IMR-90 (cell line): ENCODE data around the gene SCFD1. TPM values are rescaled to one million over a fixed set of nuclear protein-coding genes. Genes with fewer than 3 reads are reported as not detected.

Experiments used
- ATAC-seq: fragments of 200-7000 bp; cut with Tn5 transposase; 2 replicates; pipeline ENCODE4 v1.9.1; 2020; ENCODE audit warnings: low read depth, mild to moderate bottlenecking, moderate library complexity
- BruUV-seq: library from RNA; stranded (reverse); fragments of 400-500 nt; replicated peaks from 2 replicates; lab custom pipeline; 2021; lab: Mats Ljungman, UMichigan
- CTCF ChIA-PET: fragments of 300-600 bp; formaldehyde crosslinking; extraction: SDS; loops from one replicate; lab custom pipeline; 2021; ENCODE audit warnings: antibody characterized with exemption; lab: Yijun Ruan, JAX
- POLR2A ChIA-PET: fragments of 300-600 bp; sonication (Branson Sonifier 250); formaldehyde crosslinking; loops from one replicate; lab custom pipeline; 2022; ENCODE audit warnings: antibody characterized with exemption; ENCODE audit not compliant: unreplicated experiment; lab: Charles Lee
- DNase-seq: peaks from one replicate; pipeline ENCODE4 v3.0.0; 2013
- H2AFZ ChIP-seq: replicated peaks from 2 replicates; pipeline ENCODE3; 2013; ENCODE audit warnings: low read length, mild to moderate bottlenecking; ENCODE audit not compliant: poor library complexity
- H2AK5ac ChIP-seq: 2 replicates; pipeline ENCODE4 v1.6.1; 2013; ENCODE audit warnings: low read depth, low read length, inconsistent platforms
- H2AK9ac ChIP-seq: replicated peaks from 2 replicates; pipeline ENCODE3; 2013; ENCODE audit warnings: mild to moderate bottlenecking, low read depth, low read length, moderate library complexity; ENCODE audit not compliant: poor library complexity
- H2BK120ac ChIP-seq: 2 replicates; pipeline ENCODE4 v1.6.1; 2013; ENCODE audit warnings: low read depth, low read length, inconsistent platforms
- H2BK15ac ChIP-seq: 3 replicates; pipeline ENCODE4 v1.6.1; 2013; ENCODE audit warnings: low read depth, low read length, inconsistent platforms
- H2BK20ac ChIP-seq: 2 replicates; pipeline ENCODE4 v1.6.1; 2013; ENCODE audit warnings: low read depth, mild to moderate bottlenecking, inconsistent platforms, low read length, moderate library complexity
- H2BK5ac ChIP-seq: 2 replicates; pipeline ENCODE4 v1.6.1; 2013; ENCODE audit warnings: mild to moderate bottlenecking, low read depth, low read length, inconsistent platforms; ENCODE audit not compliant: poor library complexity, severe bottlenecking
- H3K14ac ChIP-seq: replicated peaks from 2 replicates; pipeline ENCODE4 v1.6.1; 2013; ENCODE audit warnings: low read depth, low read length, inconsistent platforms
- H3K18ac ChIP-seq: 2 replicates; pipeline ENCODE4 v1.6.1; 2013; ENCODE audit warnings: low read depth, low read length, control low read depth
- H3K23ac ChIP-seq: 2 replicates; pipeline ENCODE4 v1.6.1; 2013; ENCODE audit warnings: low read depth, low read length, inconsistent platforms
- H3K27ac ChIP-seq: 2 replicates; pipeline ENCODE4 v1.5.1; 2013; ENCODE audit warnings: mild to moderate bottlenecking, control low read depth, low read length; ENCODE audit not compliant: insufficient read depth
- H3K27me3 ChIP-seq: 2 replicates; pipeline ENCODE4 v1.6.1; 2013; ENCODE audit warnings: low read length; ENCODE audit not compliant: control insufficient read depth, insufficient read depth
- H3K36me3 ChIP-seq: 2 replicates; pipeline ENCODE4 v1.6.1; 2013; ENCODE audit warnings: low read length, mixed read lengths; ENCODE audit not compliant: control insufficient read depth, insufficient read depth
- H3K4ac ChIP-seq: 2 replicates; pipeline ENCODE4 v1.6.1; 2013; ENCODE audit warnings: low read depth, low read length, inconsistent platforms
- H3K4me1 ChIP-seq: 2 replicates; pipeline ENCODE4 v1.6.1; 2013; ENCODE audit warnings: low read length, mixed read lengths; ENCODE audit not compliant: control insufficient read depth, insufficient read depth
- H3K4me2 ChIP-seq: 2 replicates; pipeline ENCODE4 v1.6.1; 2013; ENCODE audit warnings: low read depth, mild to moderate bottlenecking, control low read depth, low read length, moderate library complexity
- H3K4me3 ChIP-seq: 2 replicates; pipeline ENCODE4 v1.5.1; 2013; ENCODE audit warnings: low read depth, mild to moderate bottlenecking, control low read depth, low read length, moderate library complexity; ENCODE audit not compliant: insufficient read depth
- H3K56ac ChIP-seq: 2 replicates; pipeline ENCODE4 v1.6.1; 2013; ENCODE audit warnings: low read length, inconsistent platforms; ENCODE audit not compliant: insufficient read depth; ENCODE audit errors: extremely low read depth
- H3K79me1 ChIP-seq, 2 experiments: 2 replicates each; pipeline ENCODE4 v1.6.1; 2013; ENCODE audit warnings: low read length in 2 of 2, inconsistent platforms in 1 of 2, low read depth in 1 of 2
- H3K9ac ChIP-seq: 2 replicates; pipeline ENCODE4 v1.6.1; 2013; ENCODE audit warnings: low read depth, low read length, control low read depth
- H3K9me1 ChIP-seq: 2 replicates; pipeline ENCODE4 v1.6.1; 2013; ENCODE audit warnings: low read length, inconsistent platforms; ENCODE audit not compliant: insufficient read depth
- H3K9me3 ChIP-seq: 2 replicates; pipeline ENCODE4 v1.6.1; 2013; ENCODE audit warnings: low read length; ENCODE audit not compliant: control insufficient read depth, insufficient read depth
- H4K20me1 ChIP-seq: 2 replicates; pipeline ENCODE4 v1.6.1; 2013; ENCODE audit warnings: low read length, inconsistent platforms; ENCODE audit not compliant: insufficient read depth
- H4K5ac ChIP-seq: 2 replicates; pipeline ENCODE4 v1.6.1; 2013; ENCODE audit warnings: mild to moderate bottlenecking, low read depth, low read length, control low read depth
- H4K8ac ChIP-seq, 2 experiments: 2 replicates each; pipeline ENCODE4 v1.6.1; 2013; ENCODE audit warnings: low read depth in 2 of 2, low read length in 2 of 2, control low read depth in 1 of 2, inconsistent platforms in 1 of 2
- H4K91ac ChIP-seq: 2 replicates; pipeline ENCODE4 v1.6.1; 2013; ENCODE audit warnings: low read depth, low read length, inconsistent platforms; ENCODE audit not compliant: insufficient read depth
- BHLHE40 ChIP-seq: fragments of 150-350 bp; IDR thresholded peaks from 2 replicates; pipeline ENCODE4 v1.6.1; 2016; ENCODE audit warnings: mild to moderate bottlenecking, low read depth, low read length
- CHD1 ChIP-seq: IDR thresholded peaks from 2 replicates; pipeline ENCODE4 v1.6.1; 2012; ENCODE audit warnings: low read depth, low read length, improper control_type of control experiment
- CTCF ChIP-seq: conservative IDR thresholded peaks from 2 replicates; pipeline ENCODE4 v1.5.1; 2012; ENCODE audit warnings: mild to moderate bottlenecking, low read depth, low read length, improper control_type of control experiment
- MAFK ChIP-seq: IDR thresholded peaks from 2 replicates; pipeline ENCODE4 v1.6.1; 2012; ENCODE audit warnings: low read depth, low read length, improper control_type of control experiment
- MAZ ChIP-seq: IDR thresholded peaks from 2 replicates; pipeline ENCODE4 v1.6.1; 2012; ENCODE audit warnings: low read depth, mild to moderate bottlenecking, low read length, improper control_type of control experiment, moderate library complexity, borderline replicate concordance
- NFE2L2 ChIP-seq: fragments of 150-350 bp; IDR thresholded peaks from 2 replicates; pipeline ENCODE4 v1.6.1; 2016; ENCODE audit warnings: low read depth, mild to moderate bottlenecking, low read length
- POLR2A ChIP-seq: IDR thresholded peaks from 2 replicates; pipeline ENCODE4 v1.6.1; 2012; ENCODE audit warnings: mild to moderate bottlenecking, low read depth, low read length
- RAD21 ChIP-seq: IDR thresholded peaks from 2 replicates; pipeline ENCODE4 v1.6.1; 2012; ENCODE audit warnings: low read length, improper control_type of control experiment
- RCOR1 ChIP-seq: IDR thresholded peaks from 2 replicates; pipeline ENCODE4 v1.6.1; 2012; ENCODE audit warnings: mild to moderate bottlenecking, low read length, improper control_type of control experiment; ENCODE audit not compliant: insufficient replicate concordance
- SMC3 ChIP-seq: fragments of 150-350 bp; IDR thresholded peaks from 2 replicates; pipeline ENCODE4 v1.6.1; 2016; ENCODE audit warnings: low read depth, mild to moderate bottlenecking, antibody characterized with exemption, low read length, moderate library complexity
- WGBS, 2 experiments: methylation state at CpG; one replicate each; pipeline versions ENCODE4 v1.1.5 to v1.1.7; 2013; ENCODE audit warnings: missing lambda C conversion rate in 2 of 2; ENCODE audit not compliant: insufficient read length in 1 of 2; ENCODE audit errors: extremely low coverage in 2 of 2; 5-methylcytosine and 5-hydroxymethylcytosine counted together
- dilution Hi-C: fragments of 300-500 bp; cut with HindIII; formaldehyde crosslinking; loops from one replicate; pipeline ENCODE4 v1.14.3; 2018; ENCODE audit warnings: low sequenced_read_pairs; ENCODE audit not compliant: unreplicated experiment
- in situ Hi-C: fragments of 300-500 bp; cut with MboI; formaldehyde crosslinking; loops from 3 replicates; pipeline ENCODE4 v1.14.3; 2019; ENCODE audit warnings: low sequenced_read_pairs, inconsistent platforms, mixed read lengths
- intact Hi-C: fragments of 100-400 bp; cut with micrococcal nuclease; formaldehyde crosslinking; loops from 2 replicates; pipeline ENCODE4 v1.10.0; 2022
- polyA plus RNA-seq, 3 experiments: library from polyadenylated mRNA; depleted of rRNA; stranded (reverse); fragments of >200 nt; gene quantifications; 2 replicates each; pipeline ENCODE4 v1.2.3, GENCODE V29; 2012; ENCODE audit warnings: low replicate concordance in 1 of 3
- total RNA-seq: library from RNA; depleted of rRNA; stranded (reverse); fragments of >200 nt; gene quantifications from 2 replicates; pipeline ENCODE4 v1.2.3, GENCODE V29; 2012
- TF ChIP-seq, protein P1 (sequence below): fragments of 150-350 bp; IDR thresholded peaks from 2 replicates; pipeline ENCODE4 v1.6.1; 2017; ENCODE audit warnings: mild to moderate bottlenecking, antibody characterized with exemption, low read length, low read depth

SCFD1 gene
- total and polyA plus RNA-seq, 2 of the 4 experiments (the other 2 are of a cell fraction) = 51.4 to 74.0 TPM

DNA sequence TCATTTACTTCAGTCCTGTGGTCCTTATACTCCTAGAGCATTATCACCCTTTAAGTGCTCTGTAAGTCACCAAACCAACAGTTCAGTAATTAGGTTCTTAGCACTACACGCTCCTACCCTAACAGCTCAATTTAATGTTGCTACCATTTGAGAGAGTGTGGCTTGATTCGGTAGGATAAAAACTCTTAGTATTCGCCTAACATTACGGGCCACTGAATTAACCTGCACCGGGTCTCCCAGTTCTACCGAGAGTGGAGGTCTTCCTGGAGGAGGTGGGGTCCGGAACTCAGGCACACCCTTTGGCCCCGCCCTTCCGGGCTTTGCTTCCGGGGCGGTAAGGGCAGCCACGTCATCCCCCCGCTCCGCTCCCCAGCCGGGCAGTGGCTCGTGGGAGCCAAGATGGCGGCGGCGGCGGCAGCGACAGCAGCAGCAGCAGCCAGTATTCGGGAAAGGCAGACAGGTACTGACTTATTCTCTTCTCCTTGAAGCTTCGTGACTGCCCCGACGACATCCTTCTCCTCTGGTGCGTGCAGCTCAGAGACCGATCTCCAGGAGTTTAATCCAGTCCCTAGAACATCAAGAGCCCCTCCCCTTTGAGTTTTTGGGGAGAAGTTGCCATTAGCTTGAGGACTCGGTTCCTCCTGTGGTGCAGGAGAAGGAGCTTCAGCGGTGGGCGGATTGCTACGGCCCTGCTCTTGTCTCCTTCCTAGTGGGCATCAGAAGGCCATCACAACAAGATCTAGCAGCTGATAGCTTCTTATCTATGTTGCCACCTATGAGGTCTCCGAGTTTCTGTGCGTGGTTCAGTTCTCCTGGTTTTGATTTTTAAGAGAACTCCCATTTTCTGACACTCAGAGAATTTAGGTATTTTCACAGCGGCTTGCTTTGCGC lies at the start of gene SCFD1 (continued):
- TF ChIP-seq SMC3 (no peak), CTCF (no peak), MAFK (no peak)

- Histone ChIP-seq H2BK5ac (no peak overlapping the region), H2BK15ac (no peak overlapping the region), H3K9ac (no peak overlapping the region), H3K14ac (no peak overlapping the region), H4K91ac (no peak overlapping the region), H3K4me1 (peaks cover 8% of the 10 kb centered on the region), H3K4ac (no peak overlapping the region), H3K4me3 (no peak overlapping the region), H3K9me3 (no peaks in the 10 kb centered on the region), H3K56ac (no peak overlapping the region), H2BK120ac (no peak overlapping the region), H3K79me1 (peaks cover 5 to 45% of the 10 kb centered on the region in 2 experiments; a peak in 3 of 4 replicates), H3K27me3 (no peaks in the 10 kb centered on the region), H2BK20ac (no peak overlapping the region), H2AK9ac (no peak overlapping the region), H3K36me3 (no peaks in the 10 kb centered on the region), H4K8ac (no peak overlapping the region), H2AFZ (no peak overlapping the region), H2AK5ac (no peak overlapping the region), H3K18ac (no peak overlapping the region), H3K23ac (no peak overlapping the region), H3K9me1 (peaks cover 14% of the 10 kb centered on the region), H4K20me1 (peaks cover 36% of the 10 kb centered on the region), H3K27ac (no peak overlapping the region), H3K4me2 (no peak overlapping the region), H4K5ac (no peak overlapping the region)
- in situ Hi-C loops (no loop called here), intact Hi-C loops (no loop called here), dilution Hi-C loops (no loop called here)
- POLR2A ChIA-PET = no interaction called here
- CTCF ChIA-PET = no interaction called here
- WGBS, 2 experiments = no CpG with 5 or more reads among the region's 1 CpG
- ATAC-seq (no peak), DNase-seq (no peak)
- BruUV-seq = no TSS peak
- no peak for TF ChIP-seq RCOR1
- no peak for TF ChIP-seq CTCF
- TF ChIP-seq CHD1 = no peak
- TF ChIP-seq MAZ = no peak
- TF ChIP-seq, protein P1, sequence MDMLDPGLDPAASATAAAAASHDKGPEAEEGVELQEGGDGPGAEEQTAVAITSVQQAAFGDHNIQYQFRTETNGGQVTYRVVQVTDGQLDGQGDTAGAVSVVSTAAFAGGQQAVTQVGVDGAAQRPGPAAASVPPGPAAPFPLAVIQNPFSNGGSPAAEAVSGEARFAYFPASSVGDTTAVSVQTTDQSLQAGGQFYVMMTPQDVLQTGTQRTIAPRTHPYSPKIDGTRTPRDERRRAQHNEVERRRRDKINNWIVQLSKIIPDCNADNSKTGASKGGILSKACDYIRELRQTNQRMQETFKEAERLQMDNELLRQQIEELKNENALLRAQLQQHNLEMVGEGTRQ = no peak
- TF ChIP-seq BHLHE40 = no peak
- no peak for TF ChIP-seq POLR2A
- no peak for TF ChIP-seq NFE2L2
- TF ChIP-seq SMC3 = no peak
- TF ChIP-seq MAFK = no peak
- no peak for TF ChIP-seq RAD21
Observed at GRCh38 chr14:30572771-30573170, 49.3 kb upstream of the SCFD1 start.
